ENCODE results near the gene GRAMD1A. TPM values are rescaled to one million over a fixed set of nuclear protein-coding genes. Genes with fewer than 3 reads are reported as not detected.

Gene GRAMD1A
- total RNA-seq, 1 donor from 2014 or later = 79.6 TPM

DNA sequence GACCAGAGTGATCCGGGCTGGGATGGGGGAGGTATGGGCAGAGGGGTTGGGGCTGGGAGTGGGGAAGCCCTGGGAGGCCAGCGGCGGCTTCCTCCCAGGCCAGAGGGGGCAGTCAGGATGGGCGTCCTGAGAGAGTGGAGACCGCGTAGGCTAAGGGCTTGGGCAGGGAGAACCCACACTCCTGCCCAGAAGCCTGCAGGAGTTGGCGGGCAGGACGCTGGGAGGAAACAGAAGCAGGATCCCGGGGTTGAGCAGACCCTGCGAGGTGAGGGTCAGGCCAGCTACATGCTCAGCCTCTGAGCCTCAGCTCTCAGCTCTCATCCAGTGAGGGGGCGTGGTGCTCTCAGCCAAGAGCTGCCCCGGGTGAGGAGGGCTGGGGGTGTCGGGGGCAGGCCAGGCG lies 22.3 kb downstream of the GRAMD1A start:
- Mint-ChIP-seq H3K4me1 (ENCODE audit: unreplicated experiment) (no peaks in the 10 kb centered on the region), H3K27ac (no peak overlapping the region), H3K9me3 (no peaks in the 10 kb centered on the region), H3K36me3 (peaks cover 15% of the 10 kb centered on the region), H3K27me3 (no peaks in the 10 kb centered on the region), H3K4me3 (no peak overlapping the region)
- TF ChIP-seq, protein P1, sequence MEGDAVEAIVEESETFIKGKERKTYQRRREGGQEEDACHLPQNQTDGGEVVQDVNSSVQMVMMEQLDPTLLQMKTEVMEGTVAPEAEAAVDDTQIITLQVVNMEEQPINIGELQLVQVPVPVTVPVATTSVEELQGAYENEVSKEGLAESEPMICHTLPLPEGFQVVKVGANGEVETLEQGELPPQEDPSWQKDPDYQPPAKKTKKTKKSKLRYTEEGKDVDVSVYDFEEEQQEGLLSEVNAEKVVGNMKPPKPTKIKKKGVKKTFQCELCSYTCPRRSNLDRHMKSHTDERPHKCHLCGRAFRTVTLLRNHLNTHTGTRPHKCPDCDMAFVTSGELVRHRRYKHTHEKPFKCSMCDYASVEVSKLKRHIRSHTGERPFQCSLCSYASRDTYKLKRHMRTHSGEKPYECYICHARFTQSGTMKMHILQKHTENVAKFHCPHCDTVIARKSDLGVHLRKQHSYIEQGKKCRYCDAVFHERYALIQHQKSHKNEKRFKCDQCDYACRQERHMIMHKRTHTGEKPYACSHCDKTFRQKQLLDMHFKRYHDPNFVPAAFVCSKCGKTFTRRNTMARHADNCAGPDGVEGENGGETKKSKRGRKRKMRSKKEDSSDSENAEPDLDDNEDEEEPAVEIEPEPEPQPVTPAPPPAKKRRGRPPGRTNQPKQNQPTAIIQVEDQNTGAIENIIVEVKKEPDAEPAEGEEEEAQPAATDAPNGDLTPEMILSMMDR (conservative IDR thresholded peaks at IDR 0.05) = no peak
- DNase-seq (ENCODE audit: extremely low spot score, unreplicated experiment) = no peak

DNA sequence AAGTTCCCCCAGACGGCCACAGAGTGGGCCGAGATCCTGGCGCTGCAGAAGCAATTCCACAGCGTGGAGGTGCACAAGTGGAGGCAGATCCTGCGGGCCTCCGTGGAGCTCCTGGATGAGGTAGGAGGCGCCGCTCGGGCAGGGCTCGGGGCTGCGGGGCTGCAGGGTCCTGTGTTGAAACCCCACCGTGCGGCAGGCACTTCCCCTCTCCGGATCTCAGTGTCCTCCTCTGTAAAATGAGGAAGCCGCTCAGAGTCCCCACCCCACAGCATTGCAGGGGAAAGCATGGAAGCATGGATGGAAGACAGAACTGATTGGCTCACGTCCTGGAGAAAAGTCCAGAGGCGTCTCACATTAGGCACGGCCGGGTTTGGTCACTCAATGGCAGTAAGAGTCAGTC lies 23.3 kb downstream of the GRAMD1A start:
- Mint-ChIP-seq H3K4me3 (no peak overlapping the region), H3K9me3 (no peaks in the 10 kb centered on the region), H3K27ac (no peak overlapping the region), H3K27me3 (peaks cover 7% of the 10 kb centered on the region), H3K4me1 (ENCODE audit: unreplicated experiment) (no peaks in the 10 kb centered on the region), H3K36me3 (peaks cover 13% of the 10 kb centered on the region)
- DNase-seq (ENCODE audit: extremely low spot score, unreplicated experiment) = no peak
- TF ChIP-seq, protein P1 (conservative IDR thresholded peaks at IDR 0.05) = no peak

DNA sequence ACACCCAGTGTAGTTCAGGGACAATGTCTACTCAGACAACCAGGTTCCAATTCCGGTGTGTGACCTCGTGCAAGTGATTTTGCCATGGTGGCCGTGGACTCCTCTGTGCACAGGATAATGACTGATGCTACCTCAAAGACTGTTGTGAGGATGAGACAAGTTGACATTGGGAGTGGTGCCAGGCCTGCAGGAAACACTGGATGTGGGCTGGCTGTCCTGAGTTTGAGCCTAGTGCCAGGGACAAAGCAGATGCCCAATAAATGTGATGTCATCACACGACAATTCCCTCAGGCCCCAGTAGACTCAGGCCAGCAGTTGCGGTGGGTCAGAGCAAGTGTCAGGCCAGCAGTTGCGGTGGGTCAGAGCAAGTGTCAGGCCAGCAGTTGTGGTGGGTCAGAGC lies 24.0 kb downstream of the GRAMD1A start:
- H3K4me1 Mint-ChIP-seq (ENCODE audit: unreplicated experiment) = no peaks in the 10 kb centered on the region
- H3K36me3 Mint-ChIP-seq = peaks cover 13% of the 10 kb centered on the region
- TF ChIP-seq, protein P1 (conservative IDR thresholded peaks at IDR 0.05) = no peak
- H3K27me3 Mint-ChIP-seq = peaks cover 11% of the 10 kb centered on the region
- no peaks in the 10 kb centered on the region for H3K9me3 Mint-ChIP-seq
- H3K4me3 Mint-ChIP-seq = no peak overlapping the region
- no peak for DNase-seq (ENCODE audit: extremely low spot score, unreplicated experiment)
- peak overlapping the region; percentile 51 for H3K27ac Mint-ChIP-seq

DNA sequence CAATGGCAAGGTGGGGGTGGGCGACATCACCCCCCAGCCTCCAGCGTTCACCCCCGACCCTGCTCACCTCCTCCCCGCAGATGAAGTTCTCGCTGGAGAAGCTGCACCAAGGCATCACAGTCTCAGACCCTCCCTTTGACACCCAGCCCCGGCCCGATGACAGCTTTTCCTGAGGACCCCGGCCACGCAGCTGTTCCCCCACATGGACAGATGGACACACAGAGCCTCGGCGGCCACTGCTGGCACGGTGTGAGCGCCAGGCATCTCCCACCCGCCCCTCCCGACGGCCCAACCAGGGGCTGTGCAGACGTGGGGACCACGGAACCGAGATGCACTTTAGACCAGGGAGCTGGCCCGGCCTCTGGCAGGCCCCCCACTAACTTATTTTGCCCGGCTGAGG lies 25.8 kb downstream of the GRAMD1A start:
- TF ChIP-seq, protein P1 (conservative IDR thresholded peaks at IDR 0.05) = no peak
- Mint-ChIP-seq H3K36me3 (peaks cover 5% of the 10 kb centered on the region), H3K4me1 (ENCODE audit: unreplicated experiment) (no peaks in the 10 kb centered on the region), H3K9me3 (no peaks in the 10 kb centered on the region), H3K27me3 (peaks cover 17% of the 10 kb centered on the region), H3K27ac (no peak overlapping the region), H3K4me3 (no peak overlapping the region)
- DNase-seq (ENCODE audit: extremely low spot score, unreplicated experiment) = no peak

DNA sequence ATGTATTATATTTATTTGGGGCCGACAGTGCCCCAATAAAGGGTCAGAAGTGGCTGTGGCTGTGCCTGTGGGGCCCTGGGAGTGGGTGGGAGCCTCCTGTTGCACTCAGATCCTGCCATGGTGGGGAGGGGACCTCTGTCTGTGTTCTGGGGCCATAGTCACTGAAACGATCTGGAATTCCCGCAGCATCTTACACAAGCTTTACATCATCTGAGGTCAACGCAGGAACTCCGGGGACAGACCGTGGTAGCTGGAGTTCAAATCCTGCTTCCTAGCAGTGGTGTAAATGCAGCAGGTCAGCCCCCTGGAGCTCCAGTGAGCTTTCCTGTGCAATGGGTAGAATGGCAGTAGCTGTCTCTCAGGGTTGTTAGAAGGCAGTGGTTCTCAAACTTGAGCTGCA lies 26.3 kb downstream of the GRAMD1A start:
- peaks cover 4% of the 10 kb centered on the region for H3K36me3 Mint-ChIP-seq

More for the DNA sequence above, 26.3 kb downstream of the GRAMD1A start:
- TF ChIP-seq, protein P1 (conservative IDR thresholded peaks at IDR 0.05) = no peak
- Mint-ChIP-seq H3K9me3 (no peaks in the 10 kb centered on the region), H3K27ac (no peak overlapping the region), H3K4me3 (no peak overlapping the region), H3K4me1 (ENCODE audit: unreplicated experiment) (peaks cover 4% of the 10 kb centered on the region), H3K27me3 (peaks cover 22% of the 10 kb centered on the region)
- DNase-seq (ENCODE audit: extremely low spot score, unreplicated experiment) = no peak

All from type B pancreatic cell (in vitro differentiated cells).